HG03439 (cell line): ENCODE results near the gene NUDT14.

Experiments used
- ATAC-seq: cut with Tn5 transposase; IDR thresholded peaks from one replicate; pipeline ENCODE4 v1.9.1; 2021; ENCODE audit warnings: mild to moderate bottlenecking, moderate library complexity; ENCODE audit not compliant: unreplicated experiment

NUDT14 gene

GRCh38 chr14:105178069-105178867 lies 2.8 kb downstream of the NUDT14 start:
- ATAC-seq, result no peak

GRCh38 chr14:105177082-105177481 lies 4.0 kb downstream of the NUDT14 start:
- ATAC-seq, result no peak

GRCh38 chr14:105176513-105176912 lies 4.6 kb downstream of the NUDT14 start:
- ATAC-seq, result no peak

- ATAC-seq, result no peak
Observed at GRCh38 chr14:105173901-105174894, 6.9 kb downstream of the NUDT14 start.

- no peak for ATAC-seq
Observed at GRCh38 chr14:105173145-105173544, 8.0 kb downstream of the NUDT14 start.

- no peak for ATAC-seq
Observed at GRCh38 chr14:105172476-105172875, 8.6 kb downstream of the NUDT14 start.

- no peak for ATAC-seq
Observed at GRCh38 chr14:105171004-105171673, 10.0 kb downstream of the NUDT14 start.

- ATAC-seq, result no peak
Observed at GRCh38 chr14:105169776-105170655, 11.1 kb downstream of the NUDT14 start.

GRCh38 chr14:105168979-105169507 lies 12.1 kb downstream of the NUDT14 start:
- ATAC-seq, result no peak

GRCh38 chr14:105168496-105168978 lies 12.6 kb downstream of the NUDT14 start, which contains the start of gene JAG2:
TSS of gene JAG2 (minus strand) at chr14:105168776. CDS start at chr14:105168420, 356 bp downstream.
- no peak for ATAC-seq

GRCh38 chr14:105168093-105168420 lies 13.1 kb downstream of the NUDT14 start:
- no peak for ATAC-seq

GRCh38 chr14:105167303-105168092 lies 13.6 kb downstream of the NUDT14 start:
- ATAC-seq, result no peak

- ATAC-seq, result no peak
Observed at GRCh38 chr14:105166571-105167302, 14.4 kb downstream of the NUDT14 start.

- no peak for ATAC-seq
Observed at GRCh38 chr14:105165761-105166485, 15.2 kb downstream of the NUDT14 start.

- no peak for ATAC-seq
Observed at GRCh38 chr14:105165134-105165704, 15.9 kb downstream of the NUDT14 start.

GRCh38 chr14:105163040-105163742 lies 17.9 kb downstream of the NUDT14 start:
- ATAC-seq, result no peak

- no peak for ATAC-seq
Observed at GRCh38 chr14:105162669-105162979, 18.5 kb downstream of the NUDT14 start.
